ENCODE results near the gene MRFAP1.

The MRFAP1 gene

GRCh38 chr4:6640292-6641163, at the start of gene MRFAP1:
Gene MRFAP1 (plus strand): TSS chr4:6640685. CDS start chr4:6640863, 178 bp downstream.
- peak; percentile 88 to 93 for DNase-seq

- no peak for DNase-seq
These were observed 49.2 kb upstream of the MRFAP1 start for GRCh38 chr4:6591313-6591712.

GRCh38 chr4:6591781-6592180, 48.7 kb upstream of the MRFAP1 start:
- DNase-seq, result no peak

GRCh38 chr4:6592804-6593563, 47.5 kb upstream of the MRFAP1 start:
- no peak for DNase-seq

- DNase-seq, result no peak
These were observed 46.1 kb upstream of the MRFAP1 start for GRCh38 chr4:6594341-6594740.

GRCh38 chr4:6594826-6595355, 45.6 kb upstream of the MRFAP1 start:
- no peak for DNase-seq

GRCh38 chr4:6595897-6596537, 44.5 kb upstream of the MRFAP1 start:
- DNase-seq, result no peak

GRCh38 chr4:6596948-6597347, 43.5 kb upstream of the MRFAP1 start:
- DNase-seq, result no peak

- no peak for DNase-seq
These were observed 42.4 kb upstream of the MRFAP1 start for GRCh38 chr4:6598127-6598526.

GRCh38 chr4:6598641-6599040, 41.8 kb upstream of the MRFAP1 start:
- DNase-seq, result no peak

- DNase-seq, result no peak
These were observed 38.7 kb upstream of the MRFAP1 start for GRCh38 chr4:6601661-6602250.

GRCh38 chr4:6602289-6602688, 38.2 kb upstream of the MRFAP1 start:
- DNase-seq, result no peak

- no peak for DNase-seq
These were observed 37.4 kb upstream of the MRFAP1 start for GRCh38 chr4:6603128-6603527.

- DNase-seq, result no peak
These were observed 35.4 kb upstream of the MRFAP1 start for GRCh38 chr4:6605114-6605513.

GRCh38 chr4:6605605-6606004, 34.9 kb upstream of the MRFAP1 start:
- DNase-seq, result no peak

- no peak for DNase-seq
These were observed 33.8 kb upstream of the MRFAP1 start for GRCh38 chr4:6606465-6607235.

- peak; percentile 39 to 72 for DNase-seq
These were observed 33.0 kb upstream of the MRFAP1 start for GRCh38 chr4:6607368-6608055.

- no peak for DNase-seq
These were observed 31.6 kb upstream of the MRFAP1 start for GRCh38 chr4:6608758-6609414.

GRCh38 chr4:6609415-6610079, 30.9 kb upstream of the MRFAP1 start:
- DNase-seq, result no peak

- no peak for DNase-seq
These were observed 29.5 kb upstream of the MRFAP1 start for GRCh38 chr4:6610856-6611430.
